Measurements from ENCODE around the gene ZNF529. TPM values are rescaled to one million over a fixed set of nuclear protein-coding genes. Genes with fewer than 3 reads are reported as not detected.

The ZNF529 gene
- total RNA-seq, 4 donors from 2014 or later = 7.0 to 13.3 (median 10.7) TPM

- H3K4me3 ChIP-seq = no peak overlapping the region
- WGBS = 96% methylated on average over 5 of the region's 5 CpGs
- no peaks in the 10 kb centered on the region for H3K4me1 ChIP-seq
- TF ChIP-seq, protein P1, sequence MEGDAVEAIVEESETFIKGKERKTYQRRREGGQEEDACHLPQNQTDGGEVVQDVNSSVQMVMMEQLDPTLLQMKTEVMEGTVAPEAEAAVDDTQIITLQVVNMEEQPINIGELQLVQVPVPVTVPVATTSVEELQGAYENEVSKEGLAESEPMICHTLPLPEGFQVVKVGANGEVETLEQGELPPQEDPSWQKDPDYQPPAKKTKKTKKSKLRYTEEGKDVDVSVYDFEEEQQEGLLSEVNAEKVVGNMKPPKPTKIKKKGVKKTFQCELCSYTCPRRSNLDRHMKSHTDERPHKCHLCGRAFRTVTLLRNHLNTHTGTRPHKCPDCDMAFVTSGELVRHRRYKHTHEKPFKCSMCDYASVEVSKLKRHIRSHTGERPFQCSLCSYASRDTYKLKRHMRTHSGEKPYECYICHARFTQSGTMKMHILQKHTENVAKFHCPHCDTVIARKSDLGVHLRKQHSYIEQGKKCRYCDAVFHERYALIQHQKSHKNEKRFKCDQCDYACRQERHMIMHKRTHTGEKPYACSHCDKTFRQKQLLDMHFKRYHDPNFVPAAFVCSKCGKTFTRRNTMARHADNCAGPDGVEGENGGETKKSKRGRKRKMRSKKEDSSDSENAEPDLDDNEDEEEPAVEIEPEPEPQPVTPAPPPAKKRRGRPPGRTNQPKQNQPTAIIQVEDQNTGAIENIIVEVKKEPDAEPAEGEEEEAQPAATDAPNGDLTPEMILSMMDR (IDR thresholded peaks at IDR 0.05) = no peak
- no peak for TF ChIP-seq POLR2AphosphoS5 (IDR thresholded peaks at IDR 0.05)
- no peaks in the 10 kb centered on the region for H3K27me3 ChIP-seq
- no peak for DNase-seq (ENCODE audit: low spot score in 2 of 2)
- H3K36me3 ChIP-seq = no peaks in the 10 kb centered on the region
- no peak overlapping the region for H3K27ac ChIP-seq
- H3K9me3 ChIP-seq = peaks cover 61% of the 10 kb centered on the region
Observed at GRCh38 chr19:36501973-36502372, 71.1 kb downstream of the ZNF529 start.

DNA sequence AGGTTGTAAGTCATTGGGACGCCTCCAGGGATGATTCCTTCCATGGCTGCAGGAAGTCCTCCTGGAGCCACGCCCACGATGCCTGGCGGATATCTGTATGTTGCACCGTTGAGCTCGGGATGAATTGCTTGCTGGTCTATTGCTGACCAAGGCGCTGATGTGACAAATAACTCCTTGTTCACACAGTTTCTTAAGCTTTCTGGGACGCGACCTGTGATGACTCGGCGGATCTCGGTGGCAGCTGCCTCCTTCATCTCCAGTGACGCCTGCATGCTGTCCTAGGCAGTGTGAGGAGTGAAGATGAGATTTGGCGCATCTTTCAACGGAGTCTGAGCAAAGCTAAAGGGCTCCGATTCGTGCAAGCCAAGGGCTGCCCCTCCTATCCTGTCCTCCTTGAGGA is 76.1 kb downstream of the ZNF529 start:
- H3K9me3 ChIP-seq = peaks cover 27% of the 10 kb centered on the region

More for the DNA sequence above, 76.1 kb downstream of the ZNF529 start:
- no peak for TF ChIP-seq POLR2AphosphoS5 (IDR thresholded peaks at IDR 0.05)
- TF ChIP-seq, protein P1 (IDR thresholded peaks at IDR 0.05) = no peak
- no peak for TF ChIP-seq POLR2A (IDR thresholded peaks at IDR 0.05)
- TF ChIP-seq EP300 (IDR thresholded peaks at IDR 0.05) = no peak
- H3K27me3 ChIP-seq = no peaks in the 10 kb centered on the region
- H3K4me1 ChIP-seq = no peaks in the 10 kb centered on the region
- no peaks in the 10 kb centered on the region for H3K36me3 ChIP-seq
- H3K27ac ChIP-seq = no peak overlapping the region
- WGBS = 88% methylated on average over 15 of the region's 17 CpGs
- no peak overlapping the region for H3K4me3 ChIP-seq
- DNase-seq (ENCODE audit: low spot score in 2 of 2) = no peak

Other genes starting within 250 kb of the ZNF529 start
- gene ZFP14, start 194.1 kb downstream of the ZNF529 start, total RNA-seq = 10 to 100 TPM in 1 of 4 donors, 1 to 10 TPM in 3; 1.5 to 10.5 (median 3.6) TPM
- gene ZFP82, start 154.6 kb downstream of the ZNF529 start, total RNA-seq = 1 to 10 TPM in 3 of 4 donors, under 1 TPM in 1; 0.47 to 4.0 (median 1.7) TPM
- gene ZNF566, start 83.7 kb downstream of the ZNF529 start, total RNA-seq = 10 to 100 TPM in 1 of 4 donors, 1 to 10 TPM in 3; 6.4 to 24.4 (median 7.4) TPM
- gene ZNF260, start 45.0 kb downstream of the ZNF529 start, total RNA-seq = 10 to 100 TPM in 3 of 4 donors, 1 to 10 TPM in 1; 5.1 to 24.4 (median 14.4) TPM
- gene ZNF382, start 32.0 kb upstream of the ZNF529 start, total RNA-seq = 10 to 100 TPM in 1 of 4 donors, under 1 TPM in 3; 0.62 to 11.7 (median 0.86) TPM
- 10 to 100 TPM in 1 of 4 donors, 1 to 10 TPM in 3; 5.5 to 13.5 (median 8.6) TPM for gene ZNF461, start 93.5 kb upstream of the ZNF529 start, total RNA-seq
- gene ZNF567, start 114.3 kb upstream of the ZNF529 start, total RNA-seq = 10 to 100 TPM in 2 of 4 donors, 1 to 10 TPM in 2; 7.0 to 19.8 (median 11.4) TPM
- gene ZNF850, start 199.5 kb upstream of the ZNF529 start, total RNA-seq = 10 to 100 TPM in 1 of 4 donors, 1 to 10 TPM in 3; 1.5 to 10.7 (median 4.8) TPM

Data from suprapubic skin (tissue), 4 donors.